GM12878 (cell line): ENCODE results near the gene LRBA. TPM values are rescaled to one million over a fixed set of nuclear protein-coding genes. Genes with fewer than 3 reads are reported as not detected.

Experiments
- ATAC-seq: fragments of 200-7000 bp; cut with Tn5 transposase; 3 replicates; pipeline ENCODE4 v1.9.1; 2020; ENCODE audit warnings: mild to moderate bottlenecking, moderate library complexity
- BruUV-seq: library from RNA; stranded (reverse); fragments of 400-500 nt; replicated peaks from 2 replicates; lab custom pipeline; 2021; lab: Mats Ljungman, UMichigan
- CTCF ChIA-PET: fragments of 300-600 bp; sonication (Branson Sonifier 250); formaldehyde crosslinking; extraction: SDS; loops from one replicate; lab custom pipeline; 2021; ENCODE audit warnings: inconsistent platforms; lab: Yijun Ruan, JAX
- POLR2A ChIA-PET: fragments of 350-600 bp; formaldehyde crosslinking; extraction: SDS; loops from one replicate; lab custom pipeline; 2021; ENCODE audit warnings: inconsistent platforms; lab: Charles Lee
- RAD21 ChIA-PET: fragments of 300-600 bp; sonication (Branson Sonifier 250); formaldehyde crosslinking; loops from one replicate; lab custom pipeline; 2023; ENCODE audit warnings: antibody characterized with exemption; ENCODE audit not compliant: unreplicated experiment; lab: Charles Lee
- SMC1A ChIA-PET: fragments of 300-600 bp; sonication (Branson Sonifier 250); formaldehyde crosslinking; loops from one replicate; lab custom pipeline; 2023; ENCODE audit not compliant: unreplicated experiment, uncharacterized antibody; lab: Charles Lee
- DNase-seq: peaks from one replicate; pipeline ENCODE4 v3.0.0-alpha.2; 2011; ENCODE audit warnings: low read depth, low spot score
- FAIRE-seq: peaks from 3 replicates; lab custom pipeline; 2011; peaks lifted over from hg19 to GRCh38; lab: Jason Lieb, UNC
- H2AFZ ChIP-seq: 2 replicates; pipeline ENCODE4 v1.6.0; 2011; ENCODE audit warnings: low read depth, low read length, control low read depth; ENCODE audit not compliant: control insufficient read depth
- H3K27ac ChIP-seq: 2 replicates; pipeline ENCODE4 v1.5.1; 2011; ENCODE audit warnings: control low read depth; ENCODE audit not compliant: control insufficient read depth, insufficient read depth
- H3K27me3 ChIP-seq, 2 experiments: replicated peaks in 1 of 2; 2 replicates each; pipeline versions ENCODE4 v1.6.0 to v1.6.1; 2011; ENCODE audit warnings: low read length in 1 of 2; ENCODE audit not compliant: control insufficient read depth in 2 of 2, insufficient read depth in 2 of 2
- H3K36me3 ChIP-seq, 2 experiments: 2 replicates each; pipeline ENCODE4 v1.5.1; 2011; ENCODE audit warnings: low read length in 1 of 2; ENCODE audit not compliant: control insufficient read depth in 2 of 2, insufficient read depth in 2 of 2
- H3K4me1 ChIP-seq: 2 replicates; pipeline ENCODE4 v1.6.1; 2011; ENCODE audit warnings: mild to moderate bottlenecking, low read length, moderate library complexity, mixed read lengths; ENCODE audit not compliant: control insufficient read depth, insufficient read depth
- H3K4me2 ChIP-seq: 2 replicates; pipeline ENCODE4 v1.6.0; 2011; ENCODE audit warnings: control low read depth; ENCODE audit not compliant: control insufficient read depth, insufficient read depth
- H3K4me3 ChIP-seq: fragments of 200-600 bp; sonication (generic); 2 replicates; pipeline ENCODE4 v1.5.1; 2016
- H3K79me2 ChIP-seq: 2 replicates; pipeline ENCODE4 v1.6.0; 2011; ENCODE audit warnings: low read length; ENCODE audit not compliant: control insufficient read depth, insufficient read depth
- H3K9ac ChIP-seq: 2 replicates; pipeline ENCODE4 v1.8.0; 2011; ENCODE audit warnings: low read length, control low read depth, mixed read lengths; ENCODE audit not compliant: control insufficient read depth, insufficient read depth
- H3K9me3 ChIP-seq: replicated peaks from 3 replicates; pipeline ENCODE4 v1.5.1; 2011; ENCODE audit warnings: mild to moderate bottlenecking, low read length; ENCODE audit not compliant: control insufficient read depth, insufficient read depth
- H4K20me1 ChIP-seq: 2 replicates; pipeline ENCODE4 v1.6.0; 2011; ENCODE audit not compliant: control insufficient read depth, insufficient read depth
- CBX3 ChIP-seq: fragments of 200-600 bp; sonication (generic); IDR thresholded peaks from 2 replicates; pipeline ENCODE4 v1.6.1; 2016; ENCODE audit warnings: low read depth, borderline replicate concordance
- IKZF1 ChIP-seq: fragments of 450-650 bp; conservative IDR thresholded peaks from 2 replicates; pipeline ENCODE4 v1.6.1; 2017; ENCODE audit warnings: antibody characterized with exemption, mild to moderate bottlenecking
- JUND ChIP-seq: IDR thresholded peaks from 2 replicates; pipeline ENCODE4 v1.6.1; 2012; ENCODE audit warnings: low read depth, mild to moderate bottlenecking, low read length, improper control_type of control experiment, moderate library complexity
- MEF2B ChIP-seq: fragments of 450-650 bp; IDR thresholded peaks from 2 replicates; pipeline ENCODE4 v1.6.1; 2018; ENCODE audit warnings: mild to moderate bottlenecking, moderate library complexity; ENCODE audit not compliant: partially characterized antibody, poor library complexity, severe bottlenecking
- NFYA ChIP-seq: IDR thresholded peaks from 2 replicates; pipeline ENCODE4 v1.6.1; 2011; ENCODE audit warnings: low read depth, mild to moderate bottlenecking, low read length, improper control_type of control experiment, borderline replicate concordance
- RCOR1 ChIP-seq: conservative IDR thresholded peaks from 2 replicates; pipeline ENCODE4 v1.6.1; 2012; ENCODE audit warnings: low read depth, low read length, improper control_type of control experiment
- SIX5 ChIP-seq: IDR thresholded peaks from 2 replicates; pipeline ENCODE4 v1.6.1; 2011; ENCODE audit warnings: mild to moderate bottlenecking, low read depth, low read length, moderate library complexity; ENCODE audit not compliant: severe bottlenecking
- TCF12 ChIP-seq: IDR thresholded peaks from 2 replicates; pipeline ENCODE4 v1.6.1; 2011; ENCODE audit warnings: low read depth, mild to moderate bottlenecking, low read length
- YBX1 ChIP-seq: fragments of 450-650 bp; IDR thresholded peaks from 2 replicates; pipeline ENCODE4 v1.6.1; 2016; ENCODE audit warnings: antibody characterized with exemption
- ZBED1 ChIP-seq: IDR thresholded peaks from 2 replicates; pipeline ENCODE4 v1.6.1; 2016; ENCODE audit warnings: borderline replicate concordance
- WGBS: methylation state at CpG from one replicate; pipeline ENCODE4 v1.1.6; 2016; ENCODE audit warnings: low lambda C conversion rate; ENCODE audit not compliant: insufficient replicate concordance, insufficient coverage; ENCODE audit errors: missing lambda C conversion rate; 5-methylcytosine and 5-hydroxymethylcytosine counted together
- in situ Hi-C: fragments of 300-500 bp; cut with MboI; formaldehyde crosslinking; loops from 9 replicates; pipeline ENCODE4 v1.14.3; 2018; ENCODE audit warnings: mixed read lengths
- intact Hi-C: fragments of 100-400 bp; cut with micrococcal nuclease; formaldehyde crosslinking; loops from one replicate; pipeline ENCODE4 v1.14.2; 2022; ENCODE audit not compliant: unreplicated experiment
- polyA plus RNA-seq, 11 experiments: library from polyadenylated mRNA; depleted of rRNA in 4 of 11; unstranded in 6 of 11; stranded (reverse) in 5 of 11; fragments of >200 nt; fragmentation: Nextera tagmentation in 4 of 11; fragmentation: Illumina TruSeq in 1 of 11; extraction: Ambion mirVana in 4 of 11; extraction: Trizol in 1 of 11; gene quantifications; 1 replicate in 1 of 11; 2 replicates in 10 of 11; pipeline versions ENCODE4 v1.2.1 to v1.2.3, GENCODE V29; 2011 to 2016; ENCODE audit warnings: inconsistent platforms in 2 of 11, missing spikeins in 2 of 11, low read depth in 1 of 11
- total RNA-seq, 4 experiments: library from RNA; depleted of rRNA in 3 of 4; stranded (reverse); fragments of >200 nt in 3 of 4; fragmentation: Illumina TruSeq in 1 of 4; extraction: Trizol in 1 of 4; gene quantifications; 2 replicates each; pipeline versions ENCODE4 v1.2.1 to v1.2.3, GENCODE V29; 2013 to 2021
- TF ChIP-seq, protein P1 (sequence below): fragments of 450-650 bp; conservative IDR thresholded peaks from 2 replicates; pipeline ENCODE4 v1.6.1; 2017; ENCODE audit warnings: mild to moderate bottlenecking, moderate library complexity
- TF ChIP-seq, protein P2 (sequence below): IDR thresholded peaks from 2 replicates; pipeline ENCODE4 v1.6.1; 2011; ENCODE audit warnings: borderline replicate concordance, low read depth, mild to moderate bottlenecking, moderate library complexity, low read length; ENCODE audit not compliant: insufficient read depth, poor library complexity, severe bottlenecking

The LRBA gene
- total and polyA plus RNA-seq, 10 of the 15 experiments (the other 5 are each of a cell fraction or from before 2014, with no cell fraction given) = 20.3 to 93.4 (median 55.0) TPM

DNA sequence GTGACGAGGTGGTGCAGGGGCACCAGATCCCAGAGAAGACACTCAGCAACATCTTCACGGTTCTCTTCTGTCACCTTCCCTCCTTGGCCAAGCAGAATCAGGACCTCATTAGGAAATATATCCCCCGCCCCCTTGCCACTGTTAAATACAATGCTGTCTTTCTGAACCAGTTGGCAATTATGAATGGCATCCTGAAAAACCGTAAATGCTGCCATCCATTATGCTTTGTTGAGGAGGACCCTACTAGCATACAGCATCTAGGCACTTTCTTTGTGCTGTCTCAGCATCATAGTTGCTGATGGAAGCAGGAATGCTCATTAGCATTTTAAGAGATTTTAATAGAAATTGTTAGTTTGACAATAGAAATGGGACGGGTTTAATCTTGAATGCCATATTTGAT is 798.4 kb downstream of the LRBA start:
- SMC1A ChIA-PET = interaction anchor here (1.0 kb wide), 2 partner anchors 8 to 237 kb away, joined by 3 read pairs; no protein-coding TSS in a partner anchor
- Histone ChIP-seq H3K27ac (no peak overlapping the region), H3K9ac (no peak overlapping the region), H2AFZ (no peak overlapping the region), H4K20me1 (no peaks in the 10 kb centered on the region), H3K79me2 (no peaks in the 10 kb centered on the region), H3K9me3 (no peaks in the 10 kb centered on the region), H3K4me3 (no peak overlapping the region), H3K4me2 (no peak overlapping the region), H3K27me3 (peaks cover 0 to under 1% of the 10 kb centered on the region in 2 experiments; a peak in 1 of 4 replicates), H3K36me3 (no peaks in the 10 kb centered on the region), H3K4me1 (no peaks in the 10 kb centered on the region)
- no peak for TF ChIP-seq CBX3
- TF ChIP-seq, protein P1, sequence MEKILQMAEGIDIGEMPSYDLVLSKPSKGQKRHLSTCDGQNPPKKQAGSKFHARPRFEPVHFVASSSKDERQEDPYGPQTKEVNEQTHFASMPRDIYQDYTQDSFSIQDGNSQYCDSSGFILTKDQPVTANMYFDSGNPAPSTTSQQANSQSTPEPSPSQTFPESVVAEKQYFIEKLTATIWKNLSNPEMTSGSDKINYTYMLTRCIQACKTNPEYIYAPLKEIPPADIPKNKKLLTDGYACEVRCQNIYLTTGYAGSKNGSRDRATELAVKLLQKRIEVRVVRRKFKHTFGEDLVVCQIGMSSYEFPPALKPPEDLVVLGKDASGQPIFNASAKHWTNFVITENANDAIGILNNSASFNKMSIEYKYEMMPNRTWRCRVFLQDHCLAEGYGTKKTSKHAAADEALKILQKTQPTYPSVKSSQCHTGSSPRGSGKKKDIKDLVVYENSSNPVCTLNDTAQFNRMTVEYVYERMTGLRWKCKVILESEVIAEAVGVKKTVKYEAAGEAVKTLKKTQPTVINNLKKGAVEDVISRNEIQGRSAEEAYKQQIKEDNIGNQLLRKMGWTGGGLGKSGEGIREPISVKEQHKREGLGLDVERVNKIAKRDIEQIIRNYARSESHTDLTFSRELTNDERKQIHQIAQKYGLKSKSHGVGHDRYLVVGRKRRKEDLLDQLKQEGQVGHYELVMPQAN = no peak
- TF ChIP-seq IKZF1 = no peak
- no peak for TF ChIP-seq NFYA
- no peak for TF ChIP-seq YBX1
- TF ChIP-seq JUND = no peak
- TF ChIP-seq SIX5 = no peak
- TF ChIP-seq, protein P2, sequence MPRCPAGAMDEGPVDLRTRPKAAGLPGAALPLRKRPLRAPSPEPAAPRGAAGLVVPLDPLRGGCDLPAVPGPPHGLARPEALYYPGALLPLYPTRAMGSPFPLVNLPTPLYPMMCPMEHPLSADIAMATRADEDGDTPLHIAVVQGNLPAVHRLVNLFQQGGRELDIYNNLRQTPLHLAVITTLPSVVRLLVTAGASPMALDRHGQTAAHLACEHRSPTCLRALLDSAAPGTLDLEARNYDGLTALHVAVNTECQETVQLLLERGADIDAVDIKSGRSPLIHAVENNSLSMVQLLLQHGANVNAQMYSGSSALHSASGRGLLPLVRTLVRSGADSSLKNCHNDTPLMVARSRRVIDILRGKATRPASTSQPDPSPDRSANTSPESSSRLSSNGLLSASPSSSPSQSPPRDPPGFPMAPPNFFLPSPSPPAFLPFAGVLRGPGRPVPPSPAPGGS = no peak
- TF ChIP-seq ZBED1 = no peak
- TF ChIP-seq RCOR1 = no peak
- TF ChIP-seq TCF12 = no peak
- TF ChIP-seq MEF2B = no peak
- RAD21 ChIA-PET = interaction anchor here (1.3 kb wide), 1 partner anchor 235 kb away, joined by 5 read pairs; no protein-coding TSS in a partner anchor
- intact Hi-C loops = no loop called here
- FAIRE-seq = no peak
- no TSS peak for BruUV-seq
- 61% methylated on average over 5 of the region's 5 CpGs for WGBS
- ATAC-seq = no peak
- DNase-seq = no peak
- in situ Hi-C loops = loop anchor here (5.0 kb wide), 1 partner anchor 199 kb away; no protein-coding TSS in a partner anchor
- POLR2A ChIA-PET = no interaction called here
- CTCF ChIA-PET = interaction anchor here (0.7 to 1.9 kb wide), 2 partner anchors 27 to 221 kb away, joined by 3 to 9 read pairs; no protein-coding TSS in a partner anchor
